HG02798 (cell line): ENCODE measurements around the gene ECE2.

Source experiments
- ATAC-seq: cut with Tn5 transposase; IDR thresholded peaks from one replicate; pipeline ENCODE4 v1.9.1; 2021; ENCODE audit warnings: mild to moderate bottlenecking; ENCODE audit not compliant: unreplicated experiment, poor library complexity

ECE2 gene

GRCh38 chr3:184275961-184276910 is at the start of gene ECE2:
Gene ECE2 (plus strand): TSS chr3:184276022. CDS start chr3:184276154, 132 bp downstream.
- ATAC-seq: no peak

- no peak for ATAC-seq
Measured at GRCh38 chr3:184227481-184227935, 48.3 kb upstream of the ECE2 start.

- no peak for ATAC-seq
Measured at GRCh38 chr3:184228376-184229137, 47.3 kb upstream of the ECE2 start.

GRCh38 chr3:184229394-184230080 is 46.3 kb upstream of the ECE2 start, which contains the start of gene VWA5B2:
Gene VWA5B2 (plus strand): TSS chr3:184229585. CDS start chr3:184230529, 944 bp downstream.
- ATAC-seq: peak; percentile 89

GRCh38 chr3:184230081-184230602 is 45.7 kb upstream of the ECE2 start:
- ATAC-seq: no peak

GRCh38 chr3:184230603-184231528 is 45.0 kb upstream of the ECE2 start:
- no peak for ATAC-seq

- ATAC-seq: no peak
Measured at GRCh38 chr3:184231671-184232070, 44.2 kb upstream of the ECE2 start.

GRCh38 chr3:184233127-184233843 is 42.5 kb upstream of the ECE2 start:
- ATAC-seq: no peak

GRCh38 chr3:184234224-184234623 is 41.6 kb upstream of the ECE2 start:
- no peak for ATAC-seq

- no peak for ATAC-seq
Measured at GRCh38 chr3:184234671-184235380, 41.0 kb upstream of the ECE2 start.

- ATAC-seq: no peak
Measured at GRCh38 chr3:184235381-184236032, 40.3 kb upstream of the ECE2 start.

- ATAC-seq: no peak
Measured at GRCh38 chr3:184236033-184236410, 39.8 kb upstream of the ECE2 start.

- ATAC-seq: no peak
Measured at GRCh38 chr3:184236636-184237035, 39.2 kb upstream of the ECE2 start.

GRCh38 chr3:184237211-184237610 is 38.6 kb upstream of the ECE2 start:
- ATAC-seq: no peak

GRCh38 chr3:184237807-184238206 is 38.0 kb upstream of the ECE2 start:
- no peak for ATAC-seq

GRCh38 chr3:184238246-184238818 is 37.5 kb upstream of the ECE2 start:
- no peak for ATAC-seq

GRCh38 chr3:184239221-184239620 is 36.6 kb upstream of the ECE2 start:
- no peak for ATAC-seq
